Gastroesophageal sphincter (tissue), 4 donors: ENCODE data around the gene KNDC1. TPM values are rescaled to one million over a fixed set of nuclear protein-coding genes. Genes with fewer than 3 reads are reported as not detected.

Source experiments
- ATAC-seq: fragments of 150-250 bp; one replicate; pipeline ENCODE4 v1.9.1; 2016; ENCODE audit warnings: mild to moderate bottlenecking, moderate library complexity
- H3K27ac ChIP-seq, 4 donors: fragments of 200-600 bp; sonication (generic) in 3 of 4; 1 replicate in 3 of 4; 2 replicates in 1 of 4; pipeline ENCODE4 v1.5.1; 2016 to 2019
- H3K27me3 ChIP-seq: fragments of 200-600 bp; sonication (generic); one replicate; pipeline ENCODE4 v1.5.1; 2019
- H3K36me3 ChIP-seq, 2 donors: fragments of 200-600 bp; sonication (generic); one replicate each; pipeline ENCODE4 v1.5.1; 2019; ENCODE audit warnings: control low read depth in 1 of 2
- H3K4me1 ChIP-seq, 3 donors: fragments of 200-600 bp; sonication (generic); 1 replicate in 2 of 3; 2 replicates in 1 of 3; pipeline ENCODE4 v1.5.1; 2016 to 2019; ENCODE audit warnings: control low read depth in 2 of 3
- H3K4me3 ChIP-seq, 2 donors: fragments of 200-600 bp; sonication (generic); one replicate each; pipeline ENCODE4 v1.5.1; 2019; ENCODE audit warnings: mild to moderate bottlenecking in 1 of 2, moderate library complexity in 1 of 2
- H3K9me3 ChIP-seq, 3 donors: fragments of 200-600 bp; sonication (generic); one replicate each; pipeline ENCODE4 v1.5.1; 2017 to 2019; ENCODE audit warnings: control low read depth in 2 of 3
- EP300 ChIP-seq: sonication (generic); formaldehyde crosslinking; IDR thresholded peaks from one replicate; pipeline ENCODE4 v1.6.1; 2017; ENCODE audit warnings: antibody characterized with exemption, mild to moderate bottlenecking
- POLR2A ChIP-seq, 2 donors: fragments of 450-650 bp; IDR thresholded peaks; one replicate each; pipeline ENCODE4 v1.6.1; 2017; ENCODE audit warnings: antibody characterized with exemption in 2 of 2, mild to moderate bottlenecking in 2 of 2, moderate library complexity in 1 of 2
- POLR2AphosphoS5 ChIP-seq: sonication (generic); formaldehyde crosslinking; IDR thresholded peaks from one replicate; pipeline ENCODE4 v1.6.1; 2017; ENCODE audit warnings: antibody characterized with exemption
- WGBS, 2 donors: methylation state at CpG; one replicate each; pipeline ENCODE4 v1.1.5; 2018; ENCODE audit warnings: low coverage in 1 of 2; 5-methylcytosine and 5-hydroxymethylcytosine counted together
- total RNA-seq, 4 donors: library from RNA; depleted of rRNA; stranded (reverse); fragments of >200 nt; gene quantifications; one replicate each; pipeline ENCODE4 v1.1.0, GENCODE V29; 2016
- TF ChIP-seq, protein P1 (sequence below), 4 experiments: fragments of 200-600 bp in 2 of 4; fragments of 450-650 bp in 2 of 4; sonication (generic) in 1 of 4; IDR thresholded peaks; one replicate each; pipeline ENCODE4 v1.5.1; 2017 to 2019; ENCODE audit warnings: antibody characterized with exemption in 4 of 4, mild to moderate bottlenecking in 2 of 4, moderate library complexity in 2 of 4

The KNDC1 gene
- total RNA-seq, 4 donors from 2014 or later = 0.62 to 3.4 (median 0.98) TPM

GRCh38 chr10:133209641-133210040 is 49.6 kb downstream of the KNDC1 start:
- Histone ChIP-seq H3K4me3 (no peak overlapping the region), H3K27ac (no peak overlapping the region), H3K36me3 (no peaks in the 10 kb centered on the region), H3K4me1 (no peaks in the 10 kb centered on the region), H3K9me3 (no peaks in the 10 kb centered on the region), H3K27me3 (peaks cover 64% of the 10 kb centered on the region)
- no peak for ATAC-seq
- TF ChIP-seq EP300 = no peak
- WGBS, 2 donors = no CpG with 5 or more reads among the region's 20 CpGs

GRCh38 chr10:133210398-133211140 is 50.5 kb downstream of the KNDC1 start:
- Histone ChIP-seq H3K4me3 (no peak overlapping the region), H3K4me1 (no peaks in the 10 kb centered on the region), H3K36me3 (no peaks in the 10 kb centered on the region), H3K9me3 (no peaks in the 10 kb centered on the region), H3K27me3 (peaks cover 66% of the 10 kb centered on the region), H3K27ac (no peak overlapping the region)
- ATAC-seq = no peak
- TF ChIP-seq POLR2A (IDR thresholded peaks at IDR 0.05) (no peak), EP300 (no peak), POLR2AphosphoS5 (no peak)
- TF ChIP-seq, protein P1, sequence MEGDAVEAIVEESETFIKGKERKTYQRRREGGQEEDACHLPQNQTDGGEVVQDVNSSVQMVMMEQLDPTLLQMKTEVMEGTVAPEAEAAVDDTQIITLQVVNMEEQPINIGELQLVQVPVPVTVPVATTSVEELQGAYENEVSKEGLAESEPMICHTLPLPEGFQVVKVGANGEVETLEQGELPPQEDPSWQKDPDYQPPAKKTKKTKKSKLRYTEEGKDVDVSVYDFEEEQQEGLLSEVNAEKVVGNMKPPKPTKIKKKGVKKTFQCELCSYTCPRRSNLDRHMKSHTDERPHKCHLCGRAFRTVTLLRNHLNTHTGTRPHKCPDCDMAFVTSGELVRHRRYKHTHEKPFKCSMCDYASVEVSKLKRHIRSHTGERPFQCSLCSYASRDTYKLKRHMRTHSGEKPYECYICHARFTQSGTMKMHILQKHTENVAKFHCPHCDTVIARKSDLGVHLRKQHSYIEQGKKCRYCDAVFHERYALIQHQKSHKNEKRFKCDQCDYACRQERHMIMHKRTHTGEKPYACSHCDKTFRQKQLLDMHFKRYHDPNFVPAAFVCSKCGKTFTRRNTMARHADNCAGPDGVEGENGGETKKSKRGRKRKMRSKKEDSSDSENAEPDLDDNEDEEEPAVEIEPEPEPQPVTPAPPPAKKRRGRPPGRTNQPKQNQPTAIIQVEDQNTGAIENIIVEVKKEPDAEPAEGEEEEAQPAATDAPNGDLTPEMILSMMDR (IDR thresholded peaks at IDR 0.05) = no peak
- WGBS, 2 donors = 73 to 90% methylated on average over 2 to 6 of the region's 27 CpGs

GRCh38 chr10:133211141-133211830 is 51.3 kb downstream of the KNDC1 start:
- no peaks in the 10 kb centered on the region for H3K4me1 ChIP-seq
- peaks cover 64% of the 10 kb centered on the region for H3K27me3 ChIP-seq
- no peaks in the 10 kb centered on the region for H3K9me3 ChIP-seq
- no peaks in the 10 kb centered on the region for H3K36me3 ChIP-seq
- no peak overlapping the region for H3K27ac ChIP-seq
- WGBS, 2 donors = 44% methylated on average over 2 of the region's 25 CpGs; no CpG with 5 or more reads in 1 of the 2 donors
- no peak overlapping the region for H3K4me3 ChIP-seq
- no peak for ATAC-seq
- TF ChIP-seq POLR2AphosphoS5 = no peak
- TF ChIP-seq, protein P1 (IDR thresholded peaks at IDR 0.05) = no peak
- TF ChIP-seq POLR2A (IDR thresholded peaks at IDR 0.05) = no peak
- TF ChIP-seq EP300 = no peak

GRCh38 chr10:133211959-133212852 is 52.2 kb downstream of the KNDC1 start:
- WGBS, 2 donors = 89 to 94% methylated on average over 18 to 19 of the region's 34 CpGs
- Histone ChIP-seq H3K9me3 (no peaks in the 10 kb centered on the region), H3K4me3 (no peak overlapping the region), H3K27me3 (peaks cover 56% of the 10 kb centered on the region), H3K27ac (no peak overlapping the region), H3K4me1 (no peaks in the 10 kb centered on the region), H3K36me3 (no peaks in the 10 kb centered on the region)
- TF ChIP-seq EP300 (no peak), POLR2A (IDR thresholded peaks at IDR 0.05) (no peak), POLR2AphosphoS5 (no peak)
- TF ChIP-seq, protein P1 (IDR thresholded peaks at IDR 0.05) = no peak
- ATAC-seq = no peak

DNA sequence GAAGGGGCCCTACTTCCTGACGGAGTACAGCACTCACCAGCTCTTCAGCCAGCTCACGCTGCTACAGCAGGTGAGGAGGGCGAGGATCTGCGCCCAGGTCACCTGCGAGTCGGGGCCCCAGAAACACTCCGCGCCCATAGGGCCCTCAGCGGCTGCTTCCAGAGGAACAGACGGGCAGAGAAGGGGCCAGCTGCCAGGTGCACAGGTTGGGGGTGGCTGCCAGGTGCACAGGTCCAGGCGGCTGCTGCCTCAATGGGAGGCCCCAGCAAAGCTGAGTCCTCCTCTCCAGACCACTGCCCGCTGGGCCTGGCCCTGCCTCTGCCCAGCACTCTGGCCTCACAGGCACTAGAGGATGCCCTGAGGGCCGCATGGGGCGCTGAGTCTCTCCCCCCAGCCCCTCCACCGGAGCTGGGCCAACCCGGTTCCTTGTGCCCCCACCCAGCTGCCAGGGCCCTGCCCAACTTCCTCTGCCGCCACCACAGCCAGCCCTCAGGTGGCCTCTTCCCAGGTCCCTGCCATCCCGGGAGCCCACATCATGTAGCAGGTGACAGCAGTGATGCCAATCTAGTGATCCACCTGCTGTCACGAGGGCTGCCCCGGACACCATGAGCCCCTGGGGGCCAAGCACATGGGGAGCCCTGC is 53.0 kb downstream of the KNDC1 start:
- Histone ChIP-seq H3K4me3 (no peak overlapping the region), H3K4me1 (no peaks in the 10 kb centered on the region), H3K9me3 (no peaks in the 10 kb centered on the region), H3K36me3 (no peaks in the 10 kb centered on the region), H3K27me3 (peaks cover 49% of the 10 kb centered on the region), H3K27ac (no peak overlapping the region)
- no peak for ATAC-seq
- 100% methylated on average over 1 of the region's 20 CpGs; no CpG with 5 or more reads in 1 of the 2 donors for WGBS, 2 donors
- TF ChIP-seq EP300 (no peak), POLR2A (IDR thresholded peaks at IDR 0.05) (no peak), POLR2AphosphoS5 (no peak)
- TF ChIP-seq, protein P1 (IDR thresholded peaks at IDR 0.05) = no peak
